ENCODE measurements around the gene PPP1R9A. TPM values are rescaled to one million over a fixed set of nuclear protein-coding genes. Genes with fewer than 3 reads are reported as not detected.

The PPP1R9A gene
- total RNA-seq, 1 experiment from 2014 or later, result 13.5 TPM

- POLR2A ChIA-PET, result no interaction called here
- intact Hi-C loops (cut with micrococcal nuclease), result loop anchor here (2.0 to 5.0 kb wide), 2 partner anchors 799 to 951 kb away; no protein-coding TSS in a partner anchor
- Histone ChIP-seq H4K20me1 (ENCODE audit: insufficient read depth) (no peaks in the 10 kb centered on the region), H3K4me2 (ENCODE audit: low read length) (no peak overlapping the region), H3K27me3 (ENCODE audit: insufficient read depth, low read length) (no peaks in the 10 kb centered on the region), H3K79me2 (ENCODE audit: insufficient read depth, low read length) (no peaks in the 10 kb centered on the region), H3K4me3 (replicated peaks in 1 of 2; ENCODE audit: low read depth in 1 of 2, low read length in 2 of 2) (no peak overlapping the region), H3K9ac (ENCODE audit: low read length) (no peak overlapping the region), H3K36me3 (ENCODE audit: control insufficient read depth in 1 of 2, insufficient read depth in 2 of 2, low read length in 2 of 2) (no peaks in the 10 kb centered on the region), H3K9me2 (ENCODE audit: insufficient read depth) (no peaks in the 10 kb centered on the region), H2AFZ (ENCODE audit: low read depth, low read length, poor library complexity, severe bottlenecking) (no peak overlapping the region), H3K4me1 (ENCODE audit: control insufficient read depth in 1 of 2, insufficient read depth in 2 of 2, low read length in 2 of 2) (no peaks in the 10 kb centered on the region; a peak in 1 of 4 replicates), H3K27ac (ENCODE audit: low read depth, low read length) (no peak overlapping the region), H3K9me3 (ENCODE audit: control insufficient read depth in 1 of 2, insufficient read depth in 1 of 2, low read depth in 1 of 2, low read length in 2 of 2) (no peaks in the 10 kb centered on the region)
- ATAC-seq (no peak), DNase-seq (ENCODE audit: low read depth, low spot score) (no peak)
- TF ChIP-seq YY1 (IDR thresholded peaks at IDR 0.05; ENCODE audit: extremely low read depth, insufficient replicate concordance, low read depth, low read length), result no peak
- no peak for TF ChIP-seq JUND (IDR thresholded peaks at IDR 0.05)
- no peak for TF ChIP-seq TCF7L2 (IDR thresholded peaks at IDR 0.05; ENCODE audit: borderline replicate concordance, extremely low read depth, insufficient read depth, insufficient read length)
- TF ChIP-seq REST (IDR thresholded peaks at IDR 0.05; ENCODE audit: low read depth), result no peak
- no peak for TF ChIP-seq EGR1 (IDR thresholded peaks at IDR 0.05; ENCODE audit: low read depth)
- no peak for TF ChIP-seq POLR2A (IDR thresholded peaks at IDR 0.05; ENCODE audit: borderline replicate concordance, extremely low read depth, insufficient read depth, insufficient read length)
- no peak for TF ChIP-seq CEBPB (IDR thresholded peaks at IDR 0.05; ENCODE audit: low read depth)
- TF ChIP-seq SRF (IDR thresholded peaks at IDR 0.05; ENCODE audit: low read depth), result no peak
- no peak for TF ChIP-seq EZH2 (IDR thresholded peaks at IDR 0.05)
- no TSS peak for BruUV-seq (replicated peaks)
- RAD21 ChIA-PET (ENCODE audit: low non-redundant PET in 1 of 2, low total read pairs in 2 of 2, uncharacterized antibody in 2 of 2, unreplicated experiment in 2 of 2), result no interaction called here
- CTCF ChIA-PET, result interaction anchor here (1.3 to 1.7 kb wide), 3 partner anchors 145 to 957 kb away, joined by 4 to 14 read pairs (median 4); no protein-coding TSS in a partner anchor
Measured at GRCh38 chr7:95245828-95246500, 338.6 kb downstream of the PPP1R9A start.
